ENCODE data around the gene ABHD3. TPM values are rescaled to one million over a fixed set of nuclear protein-coding genes. Genes with fewer than 3 reads are reported as not detected.
"Not testable (repeated sequence)": the region's sequence is repeated elsewhere in the genome, so short reads cannot be mapped to it uniquely, and the experiment has no call there.

ABHD3 gene
- total and polyA plus RNA-seq, 8 donors = 6.0 to 20.9 (median 7.5) TPM

- Histone ChIP-seq H3K9me3 (no peaks in the 10 kb centered on the region), H3K27me3 (no peaks in the 10 kb centered on the region), H3K27ac (no peak overlapping the region), H3K36me3 (peaks cover 0 to 4% (median 0%) of the 10 kb centered on the region in 3 donors), H3K4me1 (no peaks in the 10 kb centered on the region), H3K4me3 (no peak overlapping the region)
- no peak for FAIRE-seq
- TF ChIP-seq CTCF (IDR thresholded peaks at IDR 0.05) = no peak
- ATAC-seq = no peak
- no peak for DNase-seq
- intact Hi-C loops (cut with DNase I) = no loop called here
These were observed 48.2 kb downstream of the ABHD3 start for GRCh38 chr18:21656402-21656801.

- no peak for FAIRE-seq
- H3K36me3 ChIP-seq = peaks cover 0 to 4% (median 0%) of the 10 kb centered on the region in 3 donors
- intact Hi-C loops (cut with DNase I) = no loop called here
These were observed 51.2 kb downstream of the ABHD3 start for GRCh38 chr18:21653361-21653760.

GRCh38 chr18:21652073-21652472 is 52.5 kb downstream of the ABHD3 start:
- ATAC-seq (no peak), FAIRE-seq (no peak), DNase-seq (no peak)
- TF ChIP-seq CTCF (IDR thresholded peaks at IDR 0.05) = no peak
- no peaks in the 10 kb centered on the region for H3K9me3 ChIP-seq
- intact Hi-C loops (cut with DNase I) = no loop called here
- H3K4me3 ChIP-seq = no peak overlapping the region
- no peak overlapping the region for H3K27ac ChIP-seq
- 95 to 97% methylated on average over 4 of the region's 4 CpGs for WGBS, 2 donors
- H3K36me3 ChIP-seq = no peaks in the 10 kb centered on the region
- H3K27me3 ChIP-seq = no peaks in the 10 kb centered on the region
- H3K4me1 ChIP-seq = no peaks in the 10 kb centered on the region

More at GRCh38 chr18:21653361-21653760, 51.2 kb downstream of the ABHD3 start:
- DNase-seq (no peak), ATAC-seq (no peak)
- H3K27me3 ChIP-seq = no peaks in the 10 kb centered on the region
- H3K27ac ChIP-seq = no peak overlapping the region
- no peaks in the 10 kb centered on the region for H3K4me1 ChIP-seq
- no peaks in the 10 kb centered on the region for H3K9me3 ChIP-seq
- no peak overlapping the region for H3K4me3 ChIP-seq
- no peak for TF ChIP-seq CTCF (IDR thresholded peaks at IDR 0.05)
- WGBS, 2 donors = 84 to 87% methylated on average over 3 of the region's 3 CpGs

GRCh38 chr18:21650311-21650710 is 54.3 kb downstream of the ABHD3 start:
- Histone ChIP-seq H3K4me1 (no peaks in the 10 kb centered on the region), H3K36me3 (no peaks in the 10 kb centered on the region), H3K27ac (no peak overlapping the region), H3K4me3 (no peak overlapping the region), H3K27me3 (no peaks in the 10 kb centered on the region), H3K9me3 (no peaks in the 10 kb centered on the region)
- DNase-seq (no peak), FAIRE-seq (no peak), ATAC-seq (no peak)
- TF ChIP-seq CTCF (IDR thresholded peaks at IDR 0.05) = no peak
- 82 to 90% methylated on average over 1 of the region's 1 CpG for WGBS, 2 donors
- intact Hi-C loops (cut with DNase I) = no loop called here

- not testable (repeated sequence) for DNase-seq, H3K4me1 ChIP-seq, H3K36me3 ChIP-seq, ATAC-seq, H3K27ac ChIP-seq, H3K9me3 ChIP-seq, H3K27me3 ChIP-seq, FAIRE-seq, H3K4me3 ChIP-seq
- 96 to 98% methylated on average over 5 of the region's 5 CpGs for WGBS, 2 donors
- intact Hi-C loops (cut with DNase I) = loop anchor here in 1 of 3 donors (10.0 kb wide), 1 partner anchor 56 kb away; no protein-coding TSS in a partner anchor
These were observed 64.2 kb downstream of the ABHD3 start for GRCh38 chr18:21640375-21640774.
